ENCODE measurements around the gene ST6GALNAC2. TPM values are rescaled to one million over a fixed set of nuclear protein-coding genes. Genes with fewer than 3 reads are reported as not detected.

Gene ST6GALNAC2
- polyA plus RNA-seq, 1 donor (not counting 4 experiments of a cell fraction or from before 2014, with no cell fraction given): 45.8 TPM

DNA sequence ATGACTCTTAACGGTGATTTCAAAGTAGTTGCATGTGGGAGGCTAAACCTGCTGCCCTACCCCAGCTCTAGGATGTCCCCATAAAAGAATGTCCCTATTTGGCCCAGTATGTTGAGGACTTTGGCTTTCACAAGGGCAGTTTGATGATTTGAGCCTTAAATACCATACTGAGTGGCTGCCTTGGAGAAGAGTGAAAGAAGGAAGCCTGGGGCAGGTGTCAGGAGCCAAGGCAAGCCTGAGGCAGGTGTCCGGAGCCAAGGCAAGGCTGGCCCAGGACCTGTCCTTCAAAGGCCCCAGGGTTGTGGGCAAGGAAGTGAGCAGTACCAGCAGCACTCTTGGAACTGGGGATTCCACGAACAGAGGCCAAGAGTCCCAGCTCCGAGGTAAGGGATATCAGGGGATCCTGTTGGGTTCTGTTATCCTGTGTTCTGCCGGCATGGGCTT, 18.6 kb downstream of the ST6GALNAC2 start:
- H3K9me3 ChIP-seq (ENCODE audit: control insufficient read depth, low read depth, low read length): no peaks in the 10 kb centered on the region
- DNase-seq (ENCODE audit: low read depth, low spot score): no peak
- H3K36me3 ChIP-seq (ENCODE audit: control insufficient read depth in 2 of 2, extremely low read depth in 1 of 2, insufficient read depth in 2 of 2, low read length in 2 of 2): peaks cover 10 to 27% of the 10 kb centered on the region in 2 experiments
- H3K4me1 ChIP-seq (ENCODE audit: control insufficient read depth, extremely low read depth, insufficient read depth, low read length): peaks cover 24% of the 10 kb centered on the region
- dilution Hi-C loops (cut with MboI; ENCODE audit: extremely low pct_ligation_motif_present, low sequenced_read_pairs): no loop called here
- H3K9ac ChIP-seq (ENCODE audit: control insufficient read depth, extremely low read depth, insufficient read depth, low read length): no peak overlapping the region
- peak overlapping the region; percentile 10 for H3K4me2 ChIP-seq (ENCODE audit: control insufficient read depth, extremely low read depth, insufficient read depth, low read depth, low read length)
- peaks cover 7% of the 10 kb centered on the region for H3K79me2 ChIP-seq (ENCODE audit: control insufficient read depth, insufficient read depth, low read length)
- no peak overlapping the region for H2AFZ ChIP-seq (ENCODE audit: control insufficient read depth, low read length)
- H3K4me3 ChIP-seq (ENCODE audit: control insufficient read depth in 2 of 3, extremely low read depth in 1 of 3, insufficient read depth in 2 of 3, low read depth in 1 of 3, low read length in 3 of 3): no peak overlapping the region
- H3K27ac ChIP-seq (ENCODE audit: control insufficient read depth, insufficient read depth, low read length): no peak overlapping the region
- peaks cover 18% of the 10 kb centered on the region for H4K20me1 ChIP-seq (ENCODE audit: control insufficient read depth, extremely low read depth, insufficient read depth, low read length)
- FAIRE-seq: no peak
- TF ChIP-seq, protein P1, sequence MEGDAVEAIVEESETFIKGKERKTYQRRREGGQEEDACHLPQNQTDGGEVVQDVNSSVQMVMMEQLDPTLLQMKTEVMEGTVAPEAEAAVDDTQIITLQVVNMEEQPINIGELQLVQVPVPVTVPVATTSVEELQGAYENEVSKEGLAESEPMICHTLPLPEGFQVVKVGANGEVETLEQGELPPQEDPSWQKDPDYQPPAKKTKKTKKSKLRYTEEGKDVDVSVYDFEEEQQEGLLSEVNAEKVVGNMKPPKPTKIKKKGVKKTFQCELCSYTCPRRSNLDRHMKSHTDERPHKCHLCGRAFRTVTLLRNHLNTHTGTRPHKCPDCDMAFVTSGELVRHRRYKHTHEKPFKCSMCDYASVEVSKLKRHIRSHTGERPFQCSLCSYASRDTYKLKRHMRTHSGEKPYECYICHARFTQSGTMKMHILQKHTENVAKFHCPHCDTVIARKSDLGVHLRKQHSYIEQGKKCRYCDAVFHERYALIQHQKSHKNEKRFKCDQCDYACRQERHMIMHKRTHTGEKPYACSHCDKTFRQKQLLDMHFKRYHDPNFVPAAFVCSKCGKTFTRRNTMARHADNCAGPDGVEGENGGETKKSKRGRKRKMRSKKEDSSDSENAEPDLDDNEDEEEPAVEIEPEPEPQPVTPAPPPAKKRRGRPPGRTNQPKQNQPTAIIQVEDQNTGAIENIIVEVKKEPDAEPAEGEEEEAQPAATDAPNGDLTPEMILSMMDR (optimal IDR thresholded peaks at IDR 0.05 in 1 of 3, IDR thresholded peaks at IDR 0.05 in 1 of 3, conservative IDR thresholded peaks at IDR 0.05 in 1 of 3; ENCODE audit: extremely low read depth in 1 of 3, insufficient read depth in 2 of 3, low read length in 3 of 3): no peak
- no peak for TF ChIP-seq EZH2 (IDR thresholded peaks at IDR 0.05; ENCODE audit: low read length)
- peaks cover 4% of the 10 kb centered on the region for H3K9me1 ChIP-seq (ENCODE audit: control insufficient read depth, extremely low read depth, insufficient read depth, low read length)
- no peaks in the 10 kb centered on the region for H3K27me3 ChIP-seq (ENCODE audit: control insufficient read depth, extremely low read depth, insufficient read depth, low read length)

DNA sequence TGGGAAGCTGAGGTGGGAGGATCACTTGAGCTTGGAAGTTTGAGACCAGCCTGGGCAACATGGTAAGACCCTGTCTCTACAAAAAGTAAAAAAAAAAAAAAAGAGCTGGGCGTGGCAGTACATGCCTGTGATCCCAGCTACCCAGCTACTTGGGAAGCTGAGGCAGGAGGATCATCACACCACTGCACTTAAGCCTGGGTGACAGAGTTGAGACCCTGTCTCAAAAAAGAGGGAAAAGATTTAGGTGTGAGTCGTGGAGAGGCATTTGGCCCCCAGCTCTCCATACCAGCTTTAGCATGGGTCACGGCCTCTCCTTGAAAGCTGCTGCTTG, 19.1 kb downstream of the ST6GALNAC2 start:
- no peak overlapping the region for H3K4me2 ChIP-seq (ENCODE audit: control insufficient read depth, extremely low read depth, insufficient read depth, low read depth, low read length)
- peaks cover 11 to 31% of the 10 kb centered on the region in 2 experiments for H3K36me3 ChIP-seq (ENCODE audit: control insufficient read depth in 2 of 2, extremely low read depth in 1 of 2, insufficient read depth in 2 of 2, low read length in 2 of 2)
- H3K79me2 ChIP-seq (ENCODE audit: control insufficient read depth, insufficient read depth, low read length): peaks cover 12% of the 10 kb centered on the region
- no peak overlapping the region for H3K9ac ChIP-seq (ENCODE audit: control insufficient read depth, extremely low read depth, insufficient read depth, low read length)
- H4K20me1 ChIP-seq (ENCODE audit: control insufficient read depth, extremely low read depth, insufficient read depth, low read length): peaks cover 22% of the 10 kb centered on the region
- peaks cover 7% of the 10 kb centered on the region for H3K9me1 ChIP-seq (ENCODE audit: control insufficient read depth, extremely low read depth, insufficient read depth, low read length)
- FAIRE-seq: no peak
- dilution Hi-C loops (cut with MboI; ENCODE audit: extremely low pct_ligation_motif_present, low sequenced_read_pairs): no loop called here
- peaks cover 28% of the 10 kb centered on the region for H3K4me1 ChIP-seq (ENCODE audit: control insufficient read depth, extremely low read depth, insufficient read depth, low read length)
- H3K9me3 ChIP-seq (ENCODE audit: control insufficient read depth, low read depth, low read length): no peaks in the 10 kb centered on the region
- TF ChIP-seq, protein P1 (optimal IDR thresholded peaks at IDR 0.05 in 1 of 3, IDR thresholded peaks at IDR 0.05 in 1 of 3, conservative IDR thresholded peaks at IDR 0.05 in 1 of 3; ENCODE audit: extremely low read depth in 1 of 3, insufficient read depth in 2 of 3, low read length in 3 of 3): no peak
- TF ChIP-seq EZH2 (IDR thresholded peaks at IDR 0.05; ENCODE audit: low read length): no peak
- DNase-seq (ENCODE audit: low read depth, low spot score): no peak
- H2AFZ ChIP-seq (ENCODE audit: control insufficient read depth, low read length): no peak overlapping the region
- H3K27ac ChIP-seq (ENCODE audit: control insufficient read depth, insufficient read depth, low read length): no peak overlapping the region
- no peak overlapping the region for H3K4me3 ChIP-seq (ENCODE audit: control insufficient read depth in 2 of 3, extremely low read depth in 1 of 3, insufficient read depth in 2 of 3, low read depth in 1 of 3, low read length in 3 of 3)
- H3K27me3 ChIP-seq (ENCODE audit: control insufficient read depth, extremely low read depth, insufficient read depth, low read length): no peaks in the 10 kb centered on the region
